HG03135 (cell line): Measurements from ENCODE around the gene PHYH.
"Not testable (repeated sequence)": the region's sequence is repeated elsewhere in the genome, so short reads cannot be mapped to it uniquely, and the experiment has no call there.

Experiments
- ATAC-seq: cut with Tn5 transposase; IDR thresholded peaks from one replicate; pipeline ENCODE4 v1.9.1; 2021; ENCODE audit warnings: mild to moderate bottlenecking, moderate library complexity; ENCODE audit not compliant: unreplicated experiment

PHYH gene

GRCh38 chr10:13276146-13276545 is 23.7 kb downstream of the PHYH start:
- not testable (repeated sequence) for ATAC-seq

GRCh38 chr10:13272164-13272571 is 27.7 kb downstream of the PHYH start:
- ATAC-seq = no peak

GRCh38 chr10:13271552-13272163 is 28.2 kb downstream of the PHYH start:
- ATAC-seq = peak; percentile 66

GRCh38 chr10:13270877-13271551 is 28.9 kb downstream of the PHYH start:
- no peak for ATAC-seq

GRCh38 chr10:13268841-13269240 is 31.0 kb downstream of the PHYH start:
- no peak for ATAC-seq

GRCh38 chr10:13268310-13268709 is 31.6 kb downstream of the PHYH start:
- ATAC-seq = no peak

DNA sequence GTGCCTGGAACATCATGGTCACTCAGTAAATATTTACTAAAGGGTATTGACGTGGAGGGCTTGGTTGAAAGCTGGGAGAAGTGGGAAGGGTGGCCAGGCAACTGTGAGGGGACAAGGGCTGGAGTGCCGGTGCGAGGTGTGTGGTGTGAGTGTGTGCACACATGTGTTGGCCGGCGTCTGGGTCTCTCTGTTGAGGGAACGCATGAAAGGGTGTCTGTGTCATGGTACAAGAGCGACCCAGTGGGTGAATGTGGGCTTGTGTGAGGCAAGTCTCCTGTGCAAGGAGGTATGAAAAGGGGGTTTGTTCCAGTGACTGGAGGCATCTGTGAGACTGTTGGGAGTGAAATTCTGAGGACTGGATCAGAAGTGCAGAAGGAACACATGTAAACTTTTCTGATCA is 36.3 kb downstream of the PHYH start:
- no peak for ATAC-seq

- ATAC-seq = no peak
These were observed 37.4 kb downstream of the PHYH start for GRCh38 chr10:13262433-13262832.

DNA sequence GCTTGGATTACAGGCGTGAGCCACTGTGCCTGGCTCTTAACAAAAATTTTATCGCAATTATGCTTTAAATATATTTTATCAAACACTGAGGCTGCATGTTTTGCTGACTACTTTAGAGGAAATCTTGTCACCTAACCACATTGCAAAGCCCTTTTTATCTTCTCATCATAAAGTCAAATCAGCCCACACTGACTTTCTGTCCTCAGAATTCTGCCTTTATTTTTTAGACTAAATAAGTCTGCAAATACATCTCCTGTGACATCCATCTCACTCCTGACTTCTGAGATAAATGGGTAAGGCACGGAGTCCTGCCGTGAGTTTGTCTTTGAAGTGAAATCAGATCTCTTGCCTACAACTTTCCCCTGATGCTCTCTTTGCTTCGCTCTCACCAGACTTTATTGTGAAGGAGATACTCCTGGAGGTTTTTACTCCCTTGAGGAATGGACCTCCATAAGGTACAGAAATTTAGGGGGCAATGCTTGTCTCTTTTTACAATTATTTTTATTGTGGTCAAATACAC is 42.2 kb downstream of the PHYH start:
- ATAC-seq = no peak

DNA sequence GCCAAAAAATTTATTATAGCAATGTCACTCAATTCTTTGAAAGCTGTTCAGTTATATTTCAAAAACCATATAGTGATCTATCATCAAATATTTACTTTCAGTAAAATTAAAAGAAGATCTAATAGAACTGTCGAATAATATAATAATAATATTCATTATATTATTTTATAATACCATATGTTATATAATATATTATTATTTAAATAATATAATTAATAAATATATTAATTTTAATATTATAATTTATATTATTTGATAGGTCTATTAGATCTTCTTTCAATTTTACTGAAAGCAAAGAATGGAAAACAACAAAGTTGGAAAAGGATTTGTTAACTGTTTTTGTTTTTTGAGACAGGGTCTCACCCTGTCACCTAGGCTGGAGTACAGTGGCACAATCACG is 43.2 kb downstream of the PHYH start:
- ATAC-seq = no peak

DNA sequence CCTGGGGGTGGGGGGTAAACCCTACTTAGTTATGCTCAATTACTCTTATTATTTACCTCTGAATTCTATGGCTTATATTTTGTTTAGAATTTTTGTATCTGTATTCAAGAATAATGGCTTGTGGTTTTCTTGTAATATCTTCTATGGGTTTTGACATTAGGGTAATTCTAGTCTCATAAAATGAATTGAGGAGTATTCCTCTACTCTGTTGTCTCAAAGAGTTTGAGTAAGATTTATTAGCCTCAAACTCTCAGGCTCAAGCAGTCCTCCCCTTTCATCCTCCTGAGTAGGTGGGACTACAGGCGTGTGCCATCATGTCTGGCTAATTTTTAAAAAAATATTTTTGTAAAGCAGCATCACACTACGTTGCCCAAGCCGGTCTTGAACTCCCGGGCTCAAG is 46.1 kb downstream of the PHYH start:
- no peak for ATAC-seq

DNA sequence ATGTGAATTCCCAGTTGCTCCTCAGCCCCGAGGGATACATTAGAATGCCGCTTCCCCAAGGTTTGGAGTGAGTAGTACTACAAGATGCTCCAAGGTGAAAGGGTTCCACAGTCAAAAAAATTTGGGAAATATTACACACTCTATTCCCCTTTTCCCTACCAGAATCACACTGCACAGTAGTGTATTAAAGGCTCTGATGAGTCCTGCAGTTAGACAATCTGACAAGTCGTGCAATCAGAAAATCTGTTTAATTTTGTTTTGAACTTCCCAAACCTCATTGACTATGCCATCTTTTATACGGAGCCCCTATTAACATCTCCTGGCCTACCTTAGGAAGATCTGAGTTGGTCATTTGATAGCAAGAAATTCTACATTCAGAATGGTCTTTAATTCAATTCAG is 52.1 kb downstream of the PHYH start:
- no peak for ATAC-seq

GRCh38 chr10:13247246-13247645 is 52.6 kb downstream of the PHYH start:
- no peak for ATAC-seq

- not testable (repeated sequence) for ATAC-seq
These were observed 57.6 kb downstream of the PHYH start for GRCh38 chr10:13242260-13242659.

DNA sequence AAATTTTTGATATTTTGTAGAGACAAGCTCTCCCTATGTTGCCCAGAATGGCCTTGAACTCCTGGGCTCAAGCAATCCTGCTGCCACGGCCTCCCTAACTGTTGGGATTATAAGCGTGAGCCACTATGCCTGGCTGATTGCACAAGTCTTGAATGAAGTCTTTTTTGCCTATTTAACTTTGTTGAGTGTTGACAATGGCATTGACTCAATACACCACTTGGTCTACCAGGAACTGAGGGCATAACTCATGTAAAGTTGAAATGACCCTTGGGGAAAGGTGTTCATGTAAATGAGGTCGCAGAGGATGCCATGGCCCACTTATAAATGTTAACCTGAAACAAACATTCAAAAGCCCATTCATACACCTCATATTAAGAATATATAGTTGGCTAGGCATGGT is 58.3 kb downstream of the PHYH start:
- ATAC-seq = no peak

GRCh38 chr10:13239923-13240322 is 59.9 kb downstream of the PHYH start:
- no peak for ATAC-seq

DNA sequence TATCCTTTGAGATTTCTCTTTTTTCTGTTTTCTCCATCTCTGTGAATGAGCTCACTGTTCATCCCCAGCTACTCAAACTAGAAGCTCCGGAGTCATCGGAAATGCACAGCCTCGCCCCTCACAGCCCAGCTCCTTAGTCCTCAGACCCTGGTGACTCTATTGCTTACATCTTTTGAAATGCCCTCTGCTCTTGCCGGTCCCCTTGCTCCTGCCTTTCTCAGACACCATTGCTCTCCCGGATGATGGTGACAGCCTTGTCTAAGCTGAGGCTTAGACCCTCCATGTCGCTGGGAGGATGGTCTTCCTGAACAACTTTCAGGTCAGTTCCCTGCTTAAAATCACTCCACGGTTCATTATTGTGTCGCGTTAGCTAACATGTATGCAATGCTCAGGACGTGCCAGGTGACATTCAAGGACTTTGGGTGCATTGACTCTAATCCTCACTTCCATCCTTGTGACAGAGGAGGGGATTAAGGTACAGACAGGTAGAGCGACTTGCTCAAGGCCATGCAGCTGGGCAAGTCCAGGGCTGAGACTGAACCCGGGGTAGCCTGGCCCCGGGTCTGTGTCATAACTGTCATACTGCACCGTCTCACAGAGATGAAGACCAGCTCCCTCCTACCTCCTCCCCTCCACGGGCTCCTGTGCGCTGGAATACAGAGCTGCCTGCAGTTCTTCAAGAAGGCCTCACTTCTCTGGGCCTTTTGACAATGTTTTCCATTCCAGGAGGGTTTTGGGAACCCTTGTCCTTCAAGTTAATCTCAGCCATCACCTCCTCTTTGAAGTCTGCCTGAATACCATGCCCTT is 61.4 kb downstream of the PHYH start:
- no peak for ATAC-seq

GRCh38 chr10:13236638-13237037 is 63.2 kb downstream of the PHYH start:
- no peak for ATAC-seq

- ATAC-seq = not testable (repeated sequence)
These were observed 65.1 kb downstream of the PHYH start for GRCh38 chr10:13234736-13235135.

GRCh38 chr10:13234172-13234571 is 65.7 kb downstream of the PHYH start, which contains the start of gene UCMA:
Gene UCMA, minus strand, starts transcription at chr10:13234374. Its CDS starts 116 bp downstream, at chr10:13234258.
- no peak for ATAC-seq

- ATAC-seq = no peak
These were observed 66.5 kb downstream of the PHYH start for GRCh38 chr10:13233358-13233757.

DNA sequence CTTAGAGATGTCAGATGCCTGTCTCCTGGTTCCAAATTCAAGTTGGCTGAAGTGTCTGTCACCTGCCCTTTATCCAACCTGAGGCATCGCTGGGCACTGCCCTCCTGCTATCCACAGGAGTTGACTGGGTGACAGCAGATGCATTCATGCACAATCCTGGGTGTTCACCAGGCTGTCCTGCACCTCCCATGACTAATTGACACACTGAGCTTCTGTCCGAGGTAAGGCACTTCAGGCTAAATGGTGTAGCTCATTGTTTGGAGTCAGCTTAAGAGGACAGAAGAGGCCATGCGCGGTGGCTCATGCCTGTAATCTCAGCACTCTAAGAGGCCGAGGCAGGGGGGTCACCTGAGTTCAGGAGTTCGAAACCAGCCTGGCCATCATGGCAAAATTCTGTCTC is 68.1 kb downstream of the PHYH start:
- no peak for ATAC-seq
